SK-N-SH (cell line): ENCODE data around the gene C10orf90.

Experiments used
- CTCF ChIP-seq: fragments of 200-600 bp; sonication (generic); IDR thresholded peaks from 2 replicates; pipeline ENCODE4 v1.6.1; 2017; ENCODE audit warnings: antibody characterized with exemption, mild to moderate bottlenecking, moderate library complexity
- ELF1 ChIP-seq: IDR thresholded peaks from 2 replicates; pipeline ENCODE4 v1.4.0; 2012
- EP300 ChIP-seq, 2 experiments: IDR thresholded peaks; 2 replicates each; pipeline versions ENCODE4 v1.4.0 to v1.6.1; 2012; ENCODE audit warnings: borderline replicate concordance in 1 of 2, low read depth in 1 of 2, low read length in 1 of 2
- FOXM1 ChIP-seq: IDR thresholded peaks from 2 replicates; pipeline ENCODE4 v1.4.0; 2012; ENCODE audit warnings: low read depth, mild to moderate bottlenecking
- TF ChIP-seq, protein P1 (sequence below): IDR thresholded peaks from 2 replicates; pipeline ENCODE4 v1.6.1; 2012; ENCODE audit warnings: mild to moderate bottlenecking, low read depth, low read length, moderate library complexity

DNA sequence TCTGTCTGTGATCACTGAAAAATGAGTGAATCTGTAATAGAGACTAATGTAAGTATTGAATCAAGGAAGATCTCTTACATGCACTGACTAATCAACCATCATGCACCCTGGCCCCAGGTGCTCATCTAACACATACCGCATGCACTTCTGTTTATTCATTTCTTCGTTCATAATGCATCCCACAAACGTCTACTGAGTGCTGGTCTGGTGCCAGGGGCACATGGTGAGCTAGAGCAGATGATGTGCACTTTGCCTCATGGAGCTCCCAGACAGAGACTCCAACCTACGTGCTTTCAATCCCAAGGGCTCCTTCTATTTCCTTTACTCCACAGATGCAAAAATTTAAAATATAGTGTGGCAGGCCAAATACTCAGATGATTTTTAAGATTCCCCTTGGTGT, 10.7 kb downstream of the C10orf90 start:
- TF ChIP-seq CTCF, result no peak
- TF ChIP-seq ELF1, result no peak
- TF ChIP-seq FOXM1, result no peak
- TF ChIP-seq, protein P1, sequence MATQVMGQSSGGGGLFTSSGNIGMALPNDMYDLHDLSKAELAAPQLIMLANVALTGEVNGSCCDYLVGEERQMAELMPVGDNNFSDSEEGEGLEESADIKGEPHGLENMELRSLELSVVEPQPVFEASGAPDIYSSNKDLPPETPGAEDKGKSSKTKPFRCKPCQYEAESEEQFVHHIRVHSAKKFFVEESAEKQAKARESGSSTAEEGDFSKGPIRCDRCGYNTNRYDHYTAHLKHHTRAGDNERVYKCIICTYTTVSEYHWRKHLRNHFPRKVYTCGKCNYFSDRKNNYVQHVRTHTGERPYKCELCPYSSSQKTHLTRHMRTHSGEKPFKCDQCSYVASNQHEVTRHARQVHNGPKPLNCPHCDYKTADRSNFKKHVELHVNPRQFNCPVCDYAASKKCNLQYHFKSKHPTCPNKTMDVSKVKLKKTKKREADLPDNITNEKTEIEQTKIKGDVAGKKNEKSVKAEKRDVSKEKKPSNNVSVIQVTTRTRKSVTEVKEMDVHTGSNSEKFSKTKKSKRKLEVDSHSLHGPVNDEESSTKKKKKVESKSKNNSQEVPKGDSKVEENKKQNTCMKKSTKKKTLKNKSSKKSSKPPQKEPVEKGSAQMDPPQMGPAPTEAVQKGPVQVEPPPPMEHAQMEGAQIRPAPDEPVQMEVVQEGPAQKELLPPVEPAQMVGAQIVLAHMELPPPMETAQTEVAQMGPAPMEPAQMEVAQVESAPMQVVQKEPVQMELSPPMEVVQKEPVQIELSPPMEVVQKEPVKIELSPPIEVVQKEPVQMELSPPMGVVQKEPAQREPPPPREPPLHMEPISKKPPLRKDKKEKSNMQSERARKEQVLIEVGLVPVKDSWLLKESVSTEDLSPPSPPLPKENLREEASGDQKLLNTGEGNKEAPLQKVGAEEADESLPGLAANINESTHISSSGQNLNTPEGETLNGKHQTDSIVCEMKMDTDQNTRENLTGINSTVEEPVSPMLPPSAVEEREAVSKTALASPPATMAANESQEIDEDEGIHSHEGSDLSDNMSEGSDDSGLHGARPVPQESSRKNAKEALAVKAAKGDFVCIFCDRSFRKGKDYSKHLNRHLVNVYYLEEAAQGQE, result no peak
- no peak for TF ChIP-seq EP300 (IDR thresholded peaks at IDR 0.05; ENCODE audit: borderline replicate concordance in 1 of 2, low read depth in 1 of 2, low read length in 1 of 2)
